Measurements from ENCODE around the gene ZNHIT2. TPM values are rescaled to one million over a fixed set of nuclear protein-coding genes. Genes with fewer than 3 reads are reported as not detected.

ZNHIT2 gene
- total and polyA plus RNA-seq, 8 donors: 2.4 to 130 (median 18.9) TPM; not detected in 1

DNA sequence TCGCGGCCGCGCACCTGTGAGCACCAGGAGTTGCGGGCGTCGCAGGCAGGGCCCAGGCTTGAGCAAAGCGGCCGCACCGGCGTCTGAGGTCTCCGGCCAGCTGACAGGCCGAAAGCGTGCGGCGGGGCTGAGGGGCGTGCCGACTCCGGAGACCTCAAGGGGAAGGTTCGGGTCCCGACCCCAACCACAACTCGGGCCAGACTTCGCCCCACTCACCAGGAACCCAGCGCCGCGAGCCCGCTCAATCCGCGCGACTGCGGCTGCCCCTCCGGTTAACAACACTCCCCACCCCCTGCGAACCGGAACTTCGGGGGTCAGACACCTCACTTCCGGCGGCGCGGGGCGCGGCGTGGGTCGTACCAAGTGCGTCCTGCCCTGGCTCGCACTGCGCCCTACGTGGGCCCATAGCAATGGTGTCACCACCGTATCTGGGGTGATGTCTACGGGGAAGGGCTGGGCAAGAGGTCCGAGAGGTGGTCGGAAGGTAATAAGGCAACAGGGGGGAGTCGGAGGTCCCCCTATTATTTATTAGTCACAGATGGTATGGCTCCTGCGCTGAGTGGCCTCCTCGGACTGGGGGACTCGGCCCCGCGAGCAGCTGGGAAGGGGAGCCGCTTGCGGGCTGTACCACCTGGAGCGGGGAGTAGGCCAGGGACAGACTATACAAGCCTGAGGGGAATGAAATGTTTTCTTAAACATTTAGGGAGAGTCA, 16.9 kb upstream of the ZNHIT2 start, which contains the start of gene SYVN1:
Gene SYVN1 (minus strand): TSS at position 280 of the 712 bp plus-strand sequence. CDS start 918 bp downstream, outside the sequence.
- WGBS, 5 donors: 0 to 1% (median 0%) methylated on average over 15 to 60 of the region's 60 CpGs
- intact Hi-C loops (cut with DNase I; ENCODE audit: low total_unique reads): no loop called here
- Histone ChIP-seq H3K27me3 (no peaks in the 10 kb centered on the region), H3K9me3 (no peaks in the 10 kb centered on the region), H3K4me3 (peak within 1 kb of the TSS; percentile 80 to 99 (median 92)), H3K36me3 (peaks cover 36 to 37% (median 37%) of the 10 kb centered on the region in 4 donors), H3K27ac (peak within 1 kb of the TSS; percentile 94 to 99 (median 98)), H3K4me1 (peaks cover 25 to 50% (median 44%) of the 10 kb centered on the region in 4 donors)
- TF ChIP-seq POLR2AphosphoS5 (IDR thresholded peaks at IDR 0.05): peak; percentile 94 to 99 (median 99)
- TF ChIP-seq EP300 (IDR thresholded peaks at IDR 0.05): no peak
- TF ChIP-seq POLR2A (IDR thresholded peaks at IDR 0.05): peak in 2 of 4 donors; percentile 90 to 92
- TF ChIP-seq, protein P1, sequence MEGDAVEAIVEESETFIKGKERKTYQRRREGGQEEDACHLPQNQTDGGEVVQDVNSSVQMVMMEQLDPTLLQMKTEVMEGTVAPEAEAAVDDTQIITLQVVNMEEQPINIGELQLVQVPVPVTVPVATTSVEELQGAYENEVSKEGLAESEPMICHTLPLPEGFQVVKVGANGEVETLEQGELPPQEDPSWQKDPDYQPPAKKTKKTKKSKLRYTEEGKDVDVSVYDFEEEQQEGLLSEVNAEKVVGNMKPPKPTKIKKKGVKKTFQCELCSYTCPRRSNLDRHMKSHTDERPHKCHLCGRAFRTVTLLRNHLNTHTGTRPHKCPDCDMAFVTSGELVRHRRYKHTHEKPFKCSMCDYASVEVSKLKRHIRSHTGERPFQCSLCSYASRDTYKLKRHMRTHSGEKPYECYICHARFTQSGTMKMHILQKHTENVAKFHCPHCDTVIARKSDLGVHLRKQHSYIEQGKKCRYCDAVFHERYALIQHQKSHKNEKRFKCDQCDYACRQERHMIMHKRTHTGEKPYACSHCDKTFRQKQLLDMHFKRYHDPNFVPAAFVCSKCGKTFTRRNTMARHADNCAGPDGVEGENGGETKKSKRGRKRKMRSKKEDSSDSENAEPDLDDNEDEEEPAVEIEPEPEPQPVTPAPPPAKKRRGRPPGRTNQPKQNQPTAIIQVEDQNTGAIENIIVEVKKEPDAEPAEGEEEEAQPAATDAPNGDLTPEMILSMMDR (IDR thresholded peaks at IDR 0.05): no peak
- peak; percentile 94 to 97 for DNase-seq

DNA sequence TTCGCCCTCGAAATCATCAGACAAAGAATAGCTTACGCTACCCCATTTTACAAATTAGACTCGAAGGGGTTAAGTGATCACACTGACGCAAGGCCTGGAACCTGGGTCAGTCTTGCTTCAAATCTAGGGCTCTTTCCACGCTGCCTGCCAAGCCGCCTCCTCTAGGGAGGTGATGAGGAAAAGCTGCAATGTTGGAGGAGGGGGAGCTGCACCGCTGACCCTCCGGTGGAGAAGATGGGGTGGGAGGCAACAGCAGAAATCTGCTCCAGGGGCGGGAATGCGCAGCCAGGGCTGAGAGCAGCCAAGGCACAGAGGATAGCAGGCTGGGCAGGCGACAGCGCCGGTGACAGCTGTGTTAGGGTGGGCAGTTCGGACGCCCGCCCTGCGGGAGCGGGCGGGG, 16.2 kb upstream of the ZNHIT2 start:
- intact Hi-C loops (cut with DNase I; ENCODE audit: low total_unique reads): no loop called here
- no peaks in the 10 kb centered on the region for H3K9me3 ChIP-seq
- H3K27me3 ChIP-seq: no peaks in the 10 kb centered on the region
- 0 to 1% (median 0%) methylated on average over 18 to 20 of the region's 20 CpGs for WGBS, 5 donors
- TF ChIP-seq EP300 (IDR thresholded peaks at IDR 0.05) (no peak), POLR2A (IDR thresholded peaks at IDR 0.05) (no peak), POLR2AphosphoS5 (IDR thresholded peaks at IDR 0.05) (no peak)
- TF ChIP-seq, protein P1 (IDR thresholded peaks at IDR 0.05): no peak
- H3K27ac ChIP-seq: peak overlapping the region; percentile 94 to 99 (median 98)
- H3K4me3 ChIP-seq: peak overlapping the region; percentile 80 to 99 (median 92)
- DNase-seq: peak; percentile 46 to 77
- peaks cover 25 to 50% (median 44%) of the 10 kb centered on the region in 4 donors for H3K4me1 ChIP-seq
- peaks cover 43 to 44% (median 43%) of the 10 kb centered on the region in 4 donors for H3K36me3 ChIP-seq

DNA sequence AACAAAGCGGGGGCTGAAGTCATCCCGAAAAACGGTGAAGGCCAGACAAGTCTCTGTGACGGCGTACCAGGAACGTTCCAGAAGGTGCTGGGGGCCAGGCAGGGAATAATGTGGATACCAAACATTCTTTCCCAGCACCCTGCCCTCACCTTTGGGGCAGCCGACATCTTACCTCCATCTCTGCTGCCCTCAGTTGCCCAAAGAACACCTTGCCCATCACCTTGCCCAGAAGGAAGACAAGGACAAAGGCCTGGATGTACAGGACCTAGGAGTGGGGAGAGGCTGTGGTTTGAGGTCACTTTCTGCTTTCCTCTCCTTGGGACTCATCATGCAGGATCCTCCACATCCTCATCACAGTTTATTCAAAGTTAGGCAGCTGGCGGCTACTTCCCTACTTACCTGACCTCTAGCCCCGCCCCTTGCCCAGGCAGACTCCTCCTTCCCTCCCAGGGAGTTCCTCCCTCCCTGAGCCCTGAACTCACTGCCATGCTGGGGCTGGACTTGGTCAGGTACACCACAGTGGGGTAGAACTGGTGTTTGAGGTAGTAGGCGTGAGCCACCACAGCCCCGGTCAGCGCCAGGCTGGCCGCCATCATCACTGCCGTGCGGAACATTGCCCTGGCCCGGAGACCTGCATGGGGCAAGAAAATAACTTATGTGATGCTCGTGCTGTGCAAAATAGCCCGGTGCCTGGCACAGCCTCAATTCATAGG, 15.6 kb upstream of the ZNHIT2 start:
- peaks cover 49 to 50% (median 49%) of the 10 kb centered on the region in 4 donors for H3K36me3 ChIP-seq
- 31 to 46% (median 35%) methylated on average over 15 to 18 of the region's 18 CpGs for WGBS, 5 donors
- H3K27me3 ChIP-seq: no peaks in the 10 kb centered on the region
- peak overlapping the region; percentile 80 to 99 (median 92) for H3K4me3 ChIP-seq
- peak overlapping the region; percentile 94 to 99 (median 98) for H3K27ac ChIP-seq
- TF ChIP-seq POLR2AphosphoS5 (IDR thresholded peaks at IDR 0.05) (peak in 2 of 3 donors; percentile 60 to 68), EP300 (IDR thresholded peaks at IDR 0.05) (no peak), POLR2A (IDR thresholded peaks at IDR 0.05) (no peak)
- peak; percentile 85 to 89 for DNase-seq
- H3K9me3 ChIP-seq: no peaks in the 10 kb centered on the region
- intact Hi-C loops (cut with DNase I; ENCODE audit: low total_unique reads): no loop called here
- H3K4me1 ChIP-seq: peaks cover 25 to 50% (median 44%) of the 10 kb centered on the region in 4 donors

DNA sequence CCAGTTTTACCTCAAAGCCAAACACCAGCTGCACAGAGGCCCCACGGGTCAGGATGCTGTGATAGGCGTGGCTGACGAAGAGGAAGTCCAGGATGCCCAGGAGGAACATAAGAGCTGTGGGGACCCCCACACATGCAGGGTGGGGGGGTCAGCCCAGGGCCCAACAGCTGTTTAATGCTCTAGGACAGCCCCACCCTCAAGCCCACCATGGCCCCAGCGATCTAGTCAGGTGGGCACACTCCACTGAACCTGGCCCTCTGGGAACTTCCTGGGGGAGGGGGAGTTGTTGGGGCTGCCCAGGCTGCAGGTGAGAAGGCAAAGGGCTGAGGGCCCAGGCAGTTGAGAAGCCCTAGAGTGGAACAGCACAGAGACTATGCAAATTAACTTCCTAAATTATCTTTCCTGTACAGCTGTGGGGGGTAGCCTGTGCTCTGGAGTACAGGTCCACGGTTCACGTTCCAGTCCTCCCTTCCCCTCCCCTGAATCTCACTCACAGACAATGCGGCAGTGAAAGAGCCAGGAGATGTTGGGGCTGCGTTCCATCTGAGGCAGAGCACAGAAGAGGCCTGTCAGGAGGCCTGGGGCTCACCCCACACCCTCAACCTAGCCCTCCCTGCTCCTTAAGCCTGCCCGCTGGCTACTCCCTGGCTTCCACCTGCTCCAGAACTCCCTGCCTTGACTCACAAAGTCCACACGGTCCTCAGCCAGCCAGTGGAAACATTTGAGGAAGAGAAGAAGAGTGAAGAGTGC, 14.9 kb upstream of the ZNHIT2 start:
- WGBS, 5 donors: 41 to 59% (median 49%) methylated on average over 9 to 10 of the region's 10 CpGs
- intact Hi-C loops (cut with DNase I; ENCODE audit: low total_unique reads): no loop called here
- Histone ChIP-seq H3K27me3 (no peaks in the 10 kb centered on the region), H3K4me3 (peak overlapping the region; percentile 80 to 99 (median 92)), H3K36me3 (peaks cover 56 to 57% (median 57%) of the 10 kb centered on the region in 4 donors), H3K9me3 (no peaks in the 10 kb centered on the region), H3K27ac (peak overlapping the region in 4 of 5 donors; percentile 94 to 99 (median 98)), H3K4me1 (peaks cover 25 to 50% (median 44%) of the 10 kb centered on the region in 4 donors)
- TF ChIP-seq EP300 (IDR thresholded peaks at IDR 0.05) (no peak), POLR2AphosphoS5 (IDR thresholded peaks at IDR 0.05) (no peak), POLR2A (IDR thresholded peaks at IDR 0.05) (no peak)
- TF ChIP-seq, protein P1 (IDR thresholded peaks at IDR 0.05): no peak
- no peak for DNase-seq
